Lung microvascular endothelial cell (primary cell): ENCODE measurements around the gene EMILIN2. TPM values are rescaled to one million over a fixed set of nuclear protein-coding genes. Genes with fewer than 3 reads are reported as not detected.
A peak's percentile ranks its signal among the peaks of the same experiment; 100 is the strongest.

Experiments used
- DNase-seq, 2 donors: peaks; one replicate each; pipeline versions ENCODE4 v3.0.0 to v3.0.0-alpha.2; 2010; ENCODE audit warnings: low read depth in 2 of 2
- total RNA-seq: library from RNA; depleted of rRNA; stranded (reverse); fragments of >200 nt; gene quantifications from 2 replicates; pipeline ENCODE4 v1.2.1, GENCODE V29; 2014

EMILIN2 gene
- total RNA-seq, 1 donor from 2014 or later = 4.8 TPM

DNA sequence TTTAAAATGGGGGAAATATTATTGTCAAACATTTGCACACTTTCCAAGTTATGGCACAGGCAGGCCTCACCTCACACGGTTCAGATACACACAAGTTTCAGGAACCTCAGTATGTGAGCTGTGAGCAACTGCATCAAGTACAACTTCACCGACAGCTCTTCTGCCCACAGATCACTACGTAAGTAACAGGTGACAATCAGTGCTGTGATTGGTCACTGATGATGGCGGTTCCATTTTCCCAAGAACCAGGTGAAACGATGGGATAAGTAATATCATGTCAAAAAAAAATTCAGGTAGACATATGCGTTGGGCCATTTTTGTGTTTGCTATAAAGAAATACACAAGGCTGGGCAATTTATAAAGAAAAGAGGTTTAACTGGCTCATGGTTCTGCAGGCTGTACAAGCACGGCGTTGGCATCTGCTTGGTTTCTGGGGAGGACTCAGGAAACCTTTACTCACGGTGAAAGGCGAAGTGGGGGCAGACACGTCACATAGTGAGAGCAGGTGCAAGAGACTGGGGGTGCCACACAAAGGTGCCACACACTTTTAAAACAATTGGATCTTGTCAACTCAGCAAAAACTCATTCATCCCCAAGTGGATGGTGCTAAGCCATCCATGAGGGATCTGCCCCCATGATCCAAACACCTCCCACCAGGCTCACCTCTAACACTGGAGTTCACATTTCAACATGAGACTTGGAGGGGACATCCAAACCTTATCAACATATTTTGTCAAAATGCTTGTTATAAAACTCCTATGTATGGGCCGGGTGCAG is 108.3 kb downstream of the EMILIN2 start:
- DNase-seq = no peak

DNA sequence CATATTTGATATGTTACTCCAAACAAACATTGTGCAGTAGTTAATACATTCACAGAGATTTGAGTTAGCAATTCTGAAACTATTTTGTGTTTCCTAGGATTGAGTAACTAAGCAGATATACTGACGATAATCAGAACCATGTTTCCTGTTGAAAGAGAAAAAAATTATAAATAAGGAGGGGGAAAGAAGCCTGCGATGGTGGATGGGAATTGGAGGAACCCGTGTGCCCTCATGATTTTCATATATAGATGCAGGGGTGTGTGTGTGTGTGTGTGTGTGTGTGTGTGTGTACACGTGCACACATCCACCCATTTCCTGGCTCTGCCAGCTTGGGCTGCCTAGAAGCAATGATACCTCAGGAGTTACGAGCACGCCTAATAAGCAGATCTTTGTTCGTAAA is 109.2 kb downstream of the EMILIN2 start:
- no peak for DNase-seq

DNA sequence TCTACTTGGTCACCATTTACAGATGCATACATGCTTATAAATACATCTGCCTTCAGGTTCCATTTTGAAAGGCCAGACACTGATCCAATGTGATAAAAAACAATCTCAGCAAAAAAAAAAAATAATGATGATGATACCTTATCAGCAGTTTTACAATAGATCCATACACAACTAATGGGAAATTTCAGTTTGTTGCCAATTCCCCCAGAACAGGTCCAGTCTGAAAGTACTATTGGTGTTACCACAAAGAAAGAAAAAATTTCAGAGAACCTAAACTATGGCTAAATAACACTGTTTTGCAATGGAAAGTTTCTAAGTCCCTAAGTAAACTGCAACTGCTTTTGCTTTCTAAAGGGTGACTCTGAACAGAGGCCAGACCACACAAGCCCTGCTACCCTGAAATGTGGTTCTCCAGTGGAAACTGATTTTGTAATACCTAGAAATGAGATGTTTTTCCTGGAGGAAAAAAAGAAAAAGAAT is 112.1 kb downstream of the EMILIN2 start:
- peak in 1 of 2 donors; percentile 68 for DNase-seq

DNA sequence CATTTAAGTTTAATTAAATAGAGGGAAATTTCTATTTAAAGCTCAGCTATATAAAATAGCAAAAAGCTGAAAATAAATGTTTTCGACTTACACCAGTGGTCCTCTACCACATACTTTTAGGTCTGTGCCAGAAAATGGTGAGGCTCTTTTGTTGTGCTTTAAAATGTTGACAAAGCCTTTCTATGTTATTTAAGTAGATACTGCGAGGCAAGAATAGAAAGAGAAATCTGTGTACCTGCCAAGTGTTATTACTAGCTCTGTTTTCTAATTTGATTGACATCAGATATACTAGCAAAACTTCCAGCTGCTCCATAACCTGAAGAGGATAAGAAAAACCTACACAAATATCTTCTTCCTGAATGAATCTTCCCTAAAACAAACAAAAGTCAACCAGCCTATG is 112.5 kb downstream of the EMILIN2 start:
- no peak for DNase-seq

DNA sequence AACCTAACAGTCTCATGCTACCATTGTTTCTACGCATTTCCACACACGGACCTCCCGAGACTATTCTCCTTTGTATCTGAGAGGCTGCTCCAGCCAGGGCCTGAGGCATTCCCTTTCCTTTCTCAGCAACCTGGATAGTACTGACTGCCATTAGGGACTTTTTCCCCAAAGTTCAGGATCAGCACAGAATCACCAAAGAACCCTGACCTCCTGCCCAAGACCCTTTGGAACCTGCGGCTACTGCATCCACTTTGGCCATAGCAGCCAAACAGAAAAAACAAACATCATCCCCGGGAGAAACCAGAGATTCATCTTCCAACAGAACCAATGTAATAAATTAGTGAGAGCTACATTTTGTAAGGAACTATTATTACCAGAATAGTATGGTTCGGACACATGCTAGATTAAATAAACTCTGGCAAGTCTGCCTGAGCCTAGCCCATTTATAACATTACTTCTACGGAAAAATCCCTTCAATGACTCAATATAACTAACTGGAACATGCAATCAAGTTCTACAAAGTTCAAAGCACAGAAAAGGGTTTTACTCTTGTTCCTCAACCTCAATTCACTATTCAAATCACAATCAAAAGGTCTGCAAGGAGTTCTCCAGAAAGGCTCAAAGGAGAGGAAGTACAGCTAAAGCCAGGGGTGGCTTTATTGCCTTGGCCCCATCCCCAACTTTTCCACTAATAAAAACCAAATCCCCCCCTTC is 114.3 kb downstream of the EMILIN2 start:
- DNase-seq = no peak

DNA sequence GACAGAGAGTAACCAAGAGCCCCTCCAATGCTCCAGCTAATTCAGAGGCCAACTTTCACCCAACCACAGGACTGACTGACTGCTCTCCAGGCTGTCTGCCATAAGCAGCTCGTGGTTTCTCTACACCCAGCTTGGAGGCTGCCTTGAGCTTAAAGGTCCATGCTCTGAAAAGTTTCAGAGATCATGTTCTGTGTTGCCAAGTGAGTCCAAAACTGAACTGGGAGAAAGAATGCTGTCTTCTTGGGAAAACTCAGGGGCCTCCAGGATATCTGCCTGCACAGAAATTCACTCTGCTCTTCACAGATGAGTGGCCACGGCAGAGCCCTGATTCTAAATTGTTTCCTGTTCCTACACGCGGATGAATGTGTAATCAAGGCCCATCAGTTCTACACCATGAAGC is 115.0 kb downstream of the EMILIN2 start:
- DNase-seq = no peak

DNA sequence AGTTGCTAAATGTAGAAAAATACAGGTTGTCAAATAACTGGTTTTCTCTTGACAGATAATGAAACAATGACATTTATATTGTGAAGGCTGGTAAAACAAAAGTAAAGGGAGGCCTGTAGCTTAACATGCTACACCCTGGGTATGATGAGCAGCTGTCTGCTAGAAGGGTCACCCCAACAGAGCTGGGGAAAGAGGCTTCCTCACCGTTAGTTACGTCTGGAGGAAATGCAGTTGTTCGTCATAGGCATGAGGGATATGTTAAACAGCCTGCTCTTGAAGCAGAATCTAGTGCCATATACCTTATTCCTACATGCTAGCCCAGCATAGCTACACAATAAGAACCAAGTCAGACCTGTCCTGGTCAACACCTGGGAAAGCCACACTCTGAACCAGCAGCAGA is 116.2 kb downstream of the EMILIN2 start:
- DNase-seq = no peak

DNA sequence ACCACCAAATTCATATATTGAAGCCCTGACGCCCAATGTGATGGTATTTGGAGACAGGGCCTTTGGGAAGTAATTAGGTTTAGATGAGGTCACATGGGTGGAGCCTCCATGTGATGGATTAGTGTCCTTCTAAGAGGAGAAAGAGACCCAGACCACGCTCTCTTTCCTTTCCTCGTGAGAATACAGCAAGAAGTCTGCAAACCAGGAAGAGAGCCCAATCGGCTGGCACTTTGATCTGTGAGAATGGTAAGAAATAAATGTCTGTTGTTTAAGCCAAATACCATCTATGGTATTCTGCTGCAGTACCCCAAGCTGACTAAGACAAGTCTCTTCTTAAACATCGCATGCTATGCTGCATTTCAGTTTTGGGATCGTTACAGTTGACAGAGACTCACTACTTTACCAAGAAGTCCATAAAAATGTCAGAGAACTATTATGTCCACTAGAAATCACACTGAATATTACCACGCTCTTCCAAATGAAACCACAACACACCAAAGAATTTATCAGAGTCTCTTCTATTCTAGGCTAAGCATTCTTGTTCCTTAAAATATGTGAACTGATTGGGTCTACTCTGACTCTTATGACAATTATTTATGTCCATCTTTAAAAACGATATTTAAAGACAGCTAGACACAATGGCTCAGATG is 117.7 kb downstream of the EMILIN2 start:
- no peak for DNase-seq

Other genes starting within 250 kb of the EMILIN2 start
- gene SMCHD1, start 191.3 kb upstream of the EMILIN2 start, total RNA-seq = 32.7 and 46.4 TPM in 2 replicates
- 18.1 and 34.3 TPM in 2 replicates for gene LPIN2, start 166.1 kb downstream of the EMILIN2 start, total RNA-seq